ENCODE data around the gene RTKN2.

The RTKN2 gene

DNA sequence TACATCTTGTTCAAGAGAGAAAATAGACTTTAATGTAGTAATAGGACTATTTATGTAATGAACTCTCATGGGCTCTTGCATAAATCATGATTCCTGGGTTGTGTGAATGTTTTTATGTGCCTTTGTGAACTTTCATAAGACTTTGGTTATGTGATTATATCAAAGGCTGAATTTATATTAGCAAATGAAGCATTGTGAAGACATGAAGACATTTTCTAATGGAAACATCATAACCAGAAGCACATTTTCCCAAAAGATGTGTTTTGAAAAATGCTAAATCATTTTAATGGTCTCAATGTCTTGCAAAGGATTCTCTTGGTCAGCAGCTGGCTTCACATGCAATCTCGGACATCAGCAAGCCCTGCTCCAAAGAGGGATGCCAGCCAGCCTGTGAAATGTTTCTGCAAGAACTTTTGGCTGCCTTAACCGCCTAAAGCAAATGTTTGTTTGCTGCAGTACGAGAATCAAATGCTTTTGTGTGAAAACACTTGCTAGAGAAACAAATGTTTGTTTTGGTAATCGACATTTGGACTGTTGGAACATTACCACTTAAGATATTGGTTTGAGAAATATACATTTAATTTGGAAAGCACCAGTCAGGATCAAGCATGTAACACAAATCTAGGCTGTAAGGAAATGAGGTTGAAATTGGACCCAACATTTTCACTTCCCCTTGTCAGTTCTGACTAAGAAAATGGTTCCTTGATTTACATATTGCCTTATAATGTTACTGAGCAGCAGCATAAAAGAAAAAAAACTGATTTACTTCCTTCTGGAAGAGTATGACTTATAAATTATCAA is 102.1 kb downstream of the RTKN2 start:
- DNase-seq = no peak

DNA sequence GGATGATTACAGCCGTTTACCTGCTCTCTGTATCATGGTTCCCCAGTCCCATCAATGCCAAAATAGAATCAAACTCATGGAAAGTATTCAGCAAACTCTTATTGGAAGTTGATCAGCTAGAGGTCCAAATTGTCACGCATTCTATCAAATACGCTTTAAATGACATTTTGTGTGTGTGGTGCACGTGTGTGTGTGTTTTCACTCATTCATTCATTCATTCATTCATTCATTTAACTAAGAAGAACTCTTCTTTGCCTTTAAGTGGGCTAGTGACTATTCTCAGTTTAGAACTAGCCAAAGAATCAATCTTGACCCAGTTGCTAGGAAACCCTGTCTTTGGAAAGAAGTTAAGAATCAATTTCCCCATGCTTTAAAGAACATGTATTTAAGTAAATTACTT is 102.8 kb downstream of the RTKN2 start:
- no peak for DNase-seq

DNA sequence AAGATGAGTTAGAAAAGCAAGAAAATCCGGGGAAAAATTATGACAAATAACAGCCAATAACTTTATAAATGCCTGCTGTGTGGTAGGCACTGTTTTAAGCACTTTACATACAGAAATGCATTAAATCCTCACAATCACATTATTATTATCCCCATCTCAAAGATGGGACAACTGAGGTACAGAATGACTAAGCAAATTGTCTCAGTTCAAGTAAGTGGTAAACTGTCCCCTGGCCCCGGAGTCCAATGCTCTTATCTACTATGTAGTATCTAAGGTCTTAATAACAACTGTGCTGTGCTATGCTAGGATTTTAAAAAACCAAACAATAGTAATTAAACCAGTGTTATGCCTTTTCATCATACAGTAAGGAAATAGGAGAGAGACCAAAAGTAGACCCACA is 105.6 kb downstream of the RTKN2 start:
- no peak for DNase-seq

DNA sequence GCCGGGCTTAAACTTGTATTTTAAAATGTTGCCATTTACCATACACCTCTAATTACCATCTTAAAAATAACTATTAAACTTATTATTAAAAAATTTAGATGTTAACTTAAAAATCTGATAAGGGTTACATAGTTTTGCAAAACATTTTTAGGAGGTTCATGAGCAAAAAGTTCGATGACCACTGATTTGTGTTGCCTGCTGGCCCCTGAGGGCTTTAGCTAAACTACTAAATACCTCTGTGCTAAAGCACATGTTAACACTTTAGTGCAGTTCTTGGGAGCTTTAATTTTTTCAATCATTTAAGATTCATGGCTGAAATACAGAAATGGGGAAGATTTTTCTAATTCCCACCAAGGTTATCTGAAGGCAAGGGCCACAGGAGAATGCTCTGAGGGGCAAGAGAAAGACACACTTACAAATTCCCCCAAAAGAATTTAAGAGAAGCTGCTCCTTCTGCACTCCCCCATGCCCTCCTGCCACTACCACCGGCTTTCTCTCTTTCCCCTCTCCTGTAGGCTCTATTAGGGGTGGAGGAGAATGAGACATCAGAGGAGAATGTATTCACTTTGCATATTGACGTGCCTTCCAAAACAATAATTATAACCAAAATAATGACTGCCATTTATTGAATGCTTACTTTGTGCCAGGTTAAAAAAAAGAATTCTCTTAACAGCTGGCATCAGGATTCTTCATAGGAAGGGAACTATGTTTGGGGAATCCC is 106.2 kb downstream of the RTKN2 start:
- no peak for DNase-seq

DNA sequence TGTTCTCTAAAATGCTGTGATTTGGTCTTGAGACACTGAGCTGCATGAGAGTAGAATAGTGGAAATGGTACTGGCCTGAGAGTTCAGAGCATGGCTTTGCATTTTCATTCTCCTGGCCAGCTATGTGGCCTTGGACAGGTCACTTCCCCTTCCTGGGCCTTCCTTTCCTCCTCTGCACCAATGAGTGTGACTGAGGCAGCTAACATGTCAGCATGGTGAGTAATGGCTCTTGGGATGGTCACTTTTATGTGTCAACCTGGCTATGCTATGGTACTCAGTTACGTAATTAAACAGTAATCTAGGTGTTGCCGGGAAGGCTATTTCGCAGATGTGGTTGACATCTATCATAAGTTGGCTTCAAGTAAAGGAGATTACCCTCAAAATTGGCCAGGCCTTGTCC is 109.3 kb downstream of the RTKN2 start:
- no peak for DNase-seq

DNA sequence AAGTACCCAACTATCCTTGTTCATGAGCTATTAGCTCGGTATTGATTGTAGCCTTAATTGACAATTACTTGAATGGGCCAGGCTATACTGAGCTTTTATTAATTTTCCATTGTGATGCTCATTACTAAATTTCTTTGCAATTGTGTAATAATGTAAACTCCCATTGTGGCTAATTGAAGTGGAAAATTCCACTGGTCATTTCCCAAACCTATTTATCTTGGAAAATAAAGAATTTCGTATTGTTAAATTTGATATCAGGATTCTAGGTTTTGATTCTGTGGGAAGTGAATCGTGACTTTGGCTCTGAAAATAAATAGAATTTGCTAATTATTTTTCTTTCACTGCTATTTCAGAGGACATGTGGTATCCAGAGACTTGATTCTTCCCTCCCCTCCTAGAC is 111.0 kb downstream of the RTKN2 start:
- no peak for DNase-seq

DNA sequence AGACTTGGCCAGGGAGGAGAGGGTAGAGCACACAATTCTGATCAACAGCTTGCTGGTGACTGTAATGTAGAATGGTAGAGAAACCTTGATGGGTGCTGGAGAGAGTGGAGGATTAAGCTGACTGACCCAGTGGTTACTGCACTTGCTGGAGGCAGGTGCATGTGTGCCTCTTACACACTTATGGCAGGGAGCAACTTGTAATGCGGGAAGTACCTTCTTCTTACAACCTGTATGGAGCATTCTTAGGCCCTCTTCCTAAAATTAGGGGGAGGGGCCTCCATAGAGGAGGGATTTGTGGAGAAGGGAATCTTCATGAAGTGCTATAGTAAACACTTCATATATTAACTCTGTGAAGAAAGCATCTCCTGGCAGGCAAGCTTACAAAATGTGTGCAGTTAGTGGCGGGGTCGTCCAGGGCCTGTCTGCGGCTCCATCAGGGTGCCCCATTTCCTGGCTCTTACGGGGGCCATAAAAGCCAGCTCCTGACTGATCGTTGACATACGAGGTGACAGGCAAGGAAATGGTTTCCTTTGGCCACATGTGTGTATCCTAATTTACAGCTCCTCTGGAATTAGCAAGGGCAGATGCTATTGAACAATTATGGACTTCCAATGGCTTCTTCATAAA is 113.5 kb downstream of the RTKN2 start:
- no peak for DNase-seq

DNA sequence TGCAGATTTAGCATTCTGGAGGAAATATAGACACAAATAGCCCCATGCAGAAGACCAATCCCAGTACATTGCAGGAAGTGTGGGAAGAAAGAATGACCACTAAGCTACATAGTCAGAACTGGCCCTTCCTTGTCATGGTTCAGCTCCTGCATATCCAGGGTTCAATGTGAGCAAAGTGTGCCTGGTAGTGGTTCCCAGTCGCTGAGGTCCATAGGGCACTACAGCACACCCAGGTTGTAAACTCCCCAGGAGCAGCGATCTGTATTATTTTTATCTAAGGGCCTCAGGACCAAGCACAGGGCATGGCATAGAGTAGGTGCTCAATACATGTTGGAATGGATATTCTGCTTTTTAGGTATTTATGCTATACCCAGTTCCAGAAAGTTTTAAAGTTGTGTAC is 114.4 kb downstream of the RTKN2 start:
- DNase-seq = no peak

DNA sequence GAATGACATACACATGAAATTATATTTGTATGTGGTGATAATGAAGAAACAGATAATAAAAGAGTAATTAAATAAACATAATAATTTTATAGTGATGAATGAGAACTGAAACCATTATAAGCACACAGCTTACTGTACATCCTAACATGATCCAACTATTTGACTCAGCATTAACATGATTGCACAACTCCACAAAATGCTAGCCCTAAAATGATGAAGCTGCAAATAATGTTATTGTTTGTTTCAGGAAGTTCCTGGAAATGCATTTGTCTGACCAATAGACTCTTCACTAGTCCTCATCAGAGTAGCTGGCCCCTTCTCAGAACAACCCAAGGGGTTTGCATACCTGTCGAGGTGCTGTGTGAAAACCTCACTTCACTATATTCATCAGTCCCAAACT is 115.5 kb downstream of the RTKN2 start:
- no peak for DNase-seq

DNA sequence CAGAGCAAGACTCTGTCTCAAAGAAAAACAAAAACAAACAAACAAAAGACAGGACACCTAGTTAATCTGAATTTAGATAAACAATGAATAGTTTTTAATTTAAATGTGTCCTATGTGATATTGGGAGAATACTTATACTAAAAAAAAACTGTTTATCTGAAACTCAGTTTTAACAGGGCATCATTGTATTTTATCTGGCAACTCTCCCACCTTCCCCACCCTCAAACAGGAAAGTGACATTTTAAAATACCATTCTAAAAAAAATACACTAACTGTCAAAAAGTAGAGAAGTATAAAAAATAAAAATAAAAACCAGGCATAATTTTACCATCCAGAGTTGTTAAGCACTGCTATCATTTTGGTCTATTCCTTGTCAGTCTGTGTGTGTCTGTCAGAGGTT is 119.0 kb downstream of the RTKN2 start:
- no peak for DNase-seq

DNA sequence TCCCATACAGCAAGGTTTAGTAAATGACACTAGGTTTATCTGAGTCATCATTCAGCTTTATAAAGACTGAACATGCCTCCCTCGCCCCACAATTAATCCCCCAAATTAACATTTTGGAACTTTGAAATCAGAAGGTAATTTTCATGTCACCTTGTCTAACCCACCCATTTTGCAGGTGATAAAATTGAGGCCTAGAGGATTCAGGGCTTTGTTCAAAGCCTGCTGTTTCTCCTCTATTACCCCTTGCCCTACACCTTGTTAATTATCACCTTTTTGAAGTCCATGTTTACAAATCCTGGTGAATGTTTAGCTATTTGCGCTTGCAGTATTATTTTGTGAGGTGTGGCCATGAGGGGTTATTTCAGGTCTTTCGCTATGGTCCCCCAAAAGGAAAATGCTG is 120.5 kb downstream of the RTKN2 start:
- no peak for DNase-seq

DNA sequence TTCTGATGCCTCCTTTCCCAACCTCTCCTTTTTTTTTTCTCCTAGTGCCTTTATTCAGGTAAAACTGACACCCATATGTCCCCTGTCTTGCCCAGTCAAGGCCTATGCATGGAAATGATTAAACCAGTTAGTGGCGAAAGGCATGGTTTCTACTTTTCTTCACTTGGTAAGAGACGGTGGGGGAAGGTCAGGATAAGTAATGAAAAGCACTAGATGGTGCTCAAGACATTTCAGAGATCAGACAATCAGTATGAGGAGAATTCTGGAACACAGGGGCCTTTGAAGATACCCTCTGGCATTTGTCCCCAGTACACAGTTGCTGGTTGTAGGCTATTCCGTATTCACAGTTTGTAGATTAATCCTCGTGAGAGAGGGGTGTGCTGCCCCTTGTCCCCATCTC is 121.2 kb downstream of the RTKN2 start:
- no peak for DNase-seq

DNA sequence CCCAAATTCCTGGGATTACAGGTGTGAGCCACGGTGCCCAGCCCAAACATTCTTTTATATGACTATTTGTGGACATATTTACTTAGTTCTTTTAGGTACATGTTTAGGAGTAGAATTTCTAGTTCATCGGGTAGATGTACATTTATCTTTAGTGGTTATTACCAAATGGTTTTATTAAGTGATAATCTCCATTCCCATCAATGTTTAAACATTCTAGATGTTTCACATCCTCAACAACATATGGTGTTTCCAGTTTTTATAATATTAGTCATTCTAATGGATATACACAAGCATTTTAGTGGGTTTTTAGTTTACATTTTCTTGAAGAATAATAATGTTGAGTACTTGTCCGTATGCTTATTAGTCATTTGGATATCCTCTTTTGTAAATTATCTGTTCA is 131.7 kb downstream of the RTKN2 start:
- DNase-seq = no peak

DNA sequence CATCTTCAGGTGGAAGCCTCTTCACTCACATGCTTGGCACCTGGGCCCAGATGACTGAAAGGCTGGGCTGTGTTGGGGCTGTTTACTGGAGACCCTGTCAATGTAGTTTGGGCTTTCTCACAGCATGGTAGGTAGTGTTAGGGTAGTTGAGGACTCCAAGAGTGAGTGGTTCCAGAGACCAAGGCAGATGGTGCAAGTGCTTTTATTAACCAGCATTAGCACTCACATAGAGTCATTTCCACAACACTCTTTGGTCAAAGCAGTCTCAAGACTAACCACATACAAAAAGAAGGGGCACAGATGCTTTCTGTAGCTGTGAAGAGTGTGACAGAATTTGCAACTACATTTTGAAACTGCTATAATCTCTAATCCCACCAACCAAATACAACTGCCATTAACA is 135.0 kb downstream of the RTKN2 start:
- DNase-seq = no peak
